Measurements from ENCODE around the gene ELANE.
"Not testable (repeated sequence)": the region's sequence is repeated elsewhere in the genome, so short reads cannot be mapped to it uniquely, and the experiment has no call there.

The ELANE gene

DNA sequence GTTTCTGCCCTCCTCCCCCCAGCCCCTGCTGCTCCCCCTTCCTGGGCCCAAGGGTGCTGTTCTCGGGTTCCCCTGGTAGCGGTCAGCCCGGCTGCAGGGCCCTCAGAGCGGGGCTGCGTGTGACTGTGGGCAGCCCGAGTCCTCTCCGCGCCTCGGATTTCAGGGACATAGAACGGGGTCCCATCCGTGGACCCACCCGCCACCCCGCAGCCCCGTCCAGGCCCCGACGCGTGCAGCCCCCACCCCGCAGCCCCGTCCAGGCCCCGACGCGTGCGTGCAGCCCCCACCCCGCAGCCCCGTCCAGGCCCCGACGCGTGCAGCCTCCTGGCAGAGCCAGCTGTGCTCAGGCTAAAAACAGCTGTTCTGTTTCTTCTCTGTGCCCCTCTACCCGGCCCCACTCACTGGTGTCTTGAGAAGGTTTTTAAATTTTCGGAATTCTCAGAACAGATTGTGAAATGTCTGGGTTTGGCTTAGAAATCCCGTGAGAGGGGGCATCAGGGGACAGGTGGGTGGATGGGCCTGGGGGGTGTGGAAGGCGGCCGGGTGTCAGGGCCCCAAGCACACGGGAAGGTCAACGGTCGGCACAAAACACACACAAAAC, 16.8 kb upstream of the ELANE start:
- H3K4me1 ChIP-seq (ENCODE audit: insufficient read depth, low read length, severe bottlenecking) = no peaks in the 10 kb centered on the region
- H3K79me2 ChIP-seq (ENCODE audit: insufficient read depth, low read length) = no peaks in the 10 kb centered on the region
- H3K9me3 ChIP-seq (ENCODE audit: low read length) = no peaks in the 10 kb centered on the region
- H3K9me2 ChIP-seq (ENCODE audit: low read depth, low read length) = no peaks in the 10 kb centered on the region
- no peaks in the 10 kb centered on the region for H3K36me3 ChIP-seq (ENCODE audit: insufficient read depth, low read length)
- H3K4me2 ChIP-seq (ENCODE audit: low read length) = no peak overlapping the region
- H3K27ac ChIP-seq (ENCODE audit: low read depth, low read length, poor library complexity, severe bottlenecking) = no peak overlapping the region
- no peaks in the 10 kb centered on the region for H4K20me1 ChIP-seq (ENCODE audit: insufficient read depth, low read length)
- H2AFZ ChIP-seq (ENCODE audit: low read length) = no peak overlapping the region
- no peak overlapping the region for H3K9ac ChIP-seq (ENCODE audit: low read length)
- H3F3A ChIP-seq (ENCODE audit: insufficient read depth, low read length) = no peaks in the 10 kb centered on the region
- no peaks in the 10 kb centered on the region for H3K27me3 ChIP-seq (ENCODE audit: insufficient read depth, low read length)
- H3K4me3 ChIP-seq (ENCODE audit: low read depth, low read length, poor library complexity, severe bottlenecking) = no peak overlapping the region
- TF ChIP-seq EZH2 (IDR thresholded peaks at IDR 0.05; ENCODE audit: borderline replicate concordance, low read length) = no peak
- TF ChIP-seq, protein P1, sequence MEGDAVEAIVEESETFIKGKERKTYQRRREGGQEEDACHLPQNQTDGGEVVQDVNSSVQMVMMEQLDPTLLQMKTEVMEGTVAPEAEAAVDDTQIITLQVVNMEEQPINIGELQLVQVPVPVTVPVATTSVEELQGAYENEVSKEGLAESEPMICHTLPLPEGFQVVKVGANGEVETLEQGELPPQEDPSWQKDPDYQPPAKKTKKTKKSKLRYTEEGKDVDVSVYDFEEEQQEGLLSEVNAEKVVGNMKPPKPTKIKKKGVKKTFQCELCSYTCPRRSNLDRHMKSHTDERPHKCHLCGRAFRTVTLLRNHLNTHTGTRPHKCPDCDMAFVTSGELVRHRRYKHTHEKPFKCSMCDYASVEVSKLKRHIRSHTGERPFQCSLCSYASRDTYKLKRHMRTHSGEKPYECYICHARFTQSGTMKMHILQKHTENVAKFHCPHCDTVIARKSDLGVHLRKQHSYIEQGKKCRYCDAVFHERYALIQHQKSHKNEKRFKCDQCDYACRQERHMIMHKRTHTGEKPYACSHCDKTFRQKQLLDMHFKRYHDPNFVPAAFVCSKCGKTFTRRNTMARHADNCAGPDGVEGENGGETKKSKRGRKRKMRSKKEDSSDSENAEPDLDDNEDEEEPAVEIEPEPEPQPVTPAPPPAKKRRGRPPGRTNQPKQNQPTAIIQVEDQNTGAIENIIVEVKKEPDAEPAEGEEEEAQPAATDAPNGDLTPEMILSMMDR (IDR thresholded peaks at IDR 0.05; ENCODE audit: low read length) = no peak

DNA sequence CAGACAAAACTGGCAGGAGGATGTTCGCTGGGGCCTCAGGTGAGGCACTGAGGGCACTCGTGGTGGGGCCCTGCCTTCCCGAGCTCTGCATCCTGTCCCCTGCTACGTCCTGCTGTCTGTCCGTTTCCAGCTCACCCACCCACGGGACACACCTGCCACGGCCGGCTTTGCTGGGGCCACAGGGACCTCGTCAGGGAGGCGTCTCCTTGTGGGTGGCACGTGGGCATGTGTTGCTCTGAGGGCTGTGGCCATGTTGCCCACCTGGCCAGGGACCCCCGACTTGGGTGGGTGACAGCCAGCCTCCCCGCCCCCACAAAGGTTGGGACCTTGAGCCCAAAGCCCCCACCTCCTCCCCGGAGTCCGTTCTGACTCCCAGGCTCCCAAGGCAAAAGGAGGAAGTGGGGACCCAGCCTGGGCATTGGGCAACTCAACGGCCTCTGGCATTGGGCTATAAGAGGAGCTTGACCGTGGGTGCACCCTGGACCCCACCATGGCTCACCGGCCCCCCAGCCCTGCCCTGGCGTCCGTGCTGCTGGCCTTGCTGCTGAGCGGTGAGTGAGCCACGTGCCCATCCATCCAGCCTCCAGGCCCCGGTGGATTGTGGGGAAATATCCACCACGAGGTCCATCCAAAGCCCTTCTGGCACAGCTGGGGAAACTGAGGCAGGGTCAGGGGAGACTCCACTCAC, 11.4 kb upstream of the ELANE start, which contains the start of gene PRTN3:
Gene PRTN3, plus strand, starts transcription at position 481 of the 688 bp plus-strand sequence. Its CDS starts 10 bp downstream, at position 491.
- Histone ChIP-seq H3K9me2 (ENCODE audit: low read depth, low read length) (no peaks in the 10 kb centered on the region), H3F3A (ENCODE audit: insufficient read depth, low read length) (no peaks in the 10 kb centered on the region), H3K27me3 (ENCODE audit: insufficient read depth, low read length) (peaks cover 4% of the 10 kb centered on the region; the same call in 1 of the 2 replicates), H3K4me1 (ENCODE audit: insufficient read depth, low read length, severe bottlenecking) (no peaks in the 10 kb centered on the region), H4K20me1 (ENCODE audit: insufficient read depth, low read length) (no peaks in the 10 kb centered on the region), H3K4me3 (ENCODE audit: low read depth, low read length, poor library complexity, severe bottlenecking) (no peak within 1 kb of the TSS), H3K9ac (ENCODE audit: low read length) (no peak within 1 kb of the TSS), H3K4me2 (ENCODE audit: low read length) (no peak within 1 kb of the TSS), H3K9me3 (ENCODE audit: low read length) (no peaks in the 10 kb centered on the region), H3K79me2 (ENCODE audit: insufficient read depth, low read length) (no peaks in the 10 kb centered on the region), H3K27ac (ENCODE audit: low read depth, low read length, poor library complexity, severe bottlenecking) (no peak within 1 kb of the TSS), H3K36me3 (ENCODE audit: insufficient read depth, low read length) (no peaks in the 10 kb centered on the region), H2AFZ (ENCODE audit: low read length) (no peak within 1 kb of the TSS)
- TF ChIP-seq EZH2 (IDR thresholded peaks at IDR 0.05; ENCODE audit: borderline replicate concordance, low read length) = no peak
- TF ChIP-seq, protein P1 (IDR thresholded peaks at IDR 0.05; ENCODE audit: low read length) = no peak

DNA sequence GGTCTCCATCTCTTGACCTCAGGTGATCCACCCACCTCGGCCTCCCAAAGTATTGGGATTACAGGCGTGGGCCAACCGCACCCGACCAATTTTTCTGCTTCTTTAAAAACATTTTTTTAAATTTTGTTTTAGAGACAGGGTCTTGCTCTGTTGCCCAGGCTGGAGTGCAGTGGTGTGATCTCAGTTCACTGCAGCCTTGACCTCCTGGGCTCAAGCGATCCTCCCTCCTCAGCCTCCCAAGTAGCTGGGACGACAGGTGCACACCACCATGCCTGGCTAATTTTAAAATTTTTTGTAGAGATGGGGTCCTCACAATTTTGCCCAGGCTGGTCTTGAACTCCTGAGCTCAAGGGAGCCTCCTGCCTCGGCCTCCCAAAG, 9.3 kb upstream of the ELANE start:
- H3K79me2 ChIP-seq (ENCODE audit: insufficient read depth, low read length); H3K9me3 ChIP-seq (ENCODE audit: low read length); H3F3A ChIP-seq (ENCODE audit: insufficient read depth, low read length); H3K36me3 ChIP-seq (ENCODE audit: insufficient read depth, low read length); H3K4me2 ChIP-seq (ENCODE audit: low read length); H3K9ac ChIP-seq (ENCODE audit: low read length); H3K4me1 ChIP-seq (ENCODE audit: insufficient read depth, low read length, severe bottlenecking); H4K20me1 ChIP-seq (ENCODE audit: insufficient read depth, low read length); H3K9me2 ChIP-seq (ENCODE audit: low read depth, low read length); H3K27me3 ChIP-seq (ENCODE audit: insufficient read depth, low read length); H3K27ac ChIP-seq (ENCODE audit: low read depth, low read length, poor library complexity, severe bottlenecking); H3K4me3 ChIP-seq (ENCODE audit: low read depth, low read length, poor library complexity, severe bottlenecking); H2AFZ ChIP-seq (ENCODE audit: low read length): not testable (repeated sequence)
